Astrocyte (in vitro differentiated cells and primary cell): Measurements from ENCODE around the gene AGBL4. TPM values are rescaled to one million over a fixed set of nuclear protein-coding genes. Genes with fewer than 3 reads are reported as not detected.

Experiments used
- DNase-seq: peaks from one replicate; pipeline ENCODE4 v3.0.0-alpha.2; 2010; ENCODE audit warnings: low read depth
- FAIRE-seq: peaks from 2 replicates; lab custom pipeline; 2011; peaks lifted over from hg19 to GRCh38; lab: Jason Lieb, UNC
- H2AFZ ChIP-seq: 2 replicates; pipeline ENCODE4 v1.6.0; 2012; ENCODE audit warnings: low read depth, low read length, inconsistent platforms
- H3K27ac ChIP-seq: 2 replicates; pipeline ENCODE4 v1.5.1; 2011; ENCODE audit warnings: low read depth, low read length, inconsistent platforms
- H3K27me3 ChIP-seq: 2 replicates; pipeline ENCODE4 v1.6.0; 2011; ENCODE audit warnings: low read length, inconsistent platforms; ENCODE audit not compliant: insufficient read depth
- H3K36me3 ChIP-seq: 2 replicates; pipeline ENCODE4 v1.5.1; 2011; ENCODE audit warnings: low read length, inconsistent platforms; ENCODE audit not compliant: insufficient read depth
- H3K4me1 ChIP-seq: 2 replicates; pipeline ENCODE4 v1.5.1; 2011; ENCODE audit warnings: low read length, inconsistent platforms; ENCODE audit not compliant: insufficient read depth
- H3K4me2 ChIP-seq: 2 replicates; pipeline ENCODE4 v1.6.0; 2012; ENCODE audit warnings: low read length, inconsistent platforms
- H3K4me3 ChIP-seq: 2 replicates; pipeline ENCODE4 v1.5.1; 2011; ENCODE audit warnings: low read depth, mild to moderate bottlenecking, low read length, inconsistent platforms; ENCODE audit not compliant: insufficient read depth
- H3K79me2 ChIP-seq: 2 replicates; pipeline ENCODE4 v1.6.0; 2012; ENCODE audit warnings: mild to moderate bottlenecking, low read length, inconsistent platforms; ENCODE audit not compliant: insufficient read depth
- H3K9ac ChIP-seq: 2 replicates; pipeline ENCODE4 v1.6.0; 2012; ENCODE audit warnings: mild to moderate bottlenecking, low read length, inconsistent platforms
- H3K9me3 ChIP-seq: 2 replicates; pipeline ENCODE4 v1.5.1; 2012; ENCODE audit warnings: low read depth, mild to moderate bottlenecking, low read length, inconsistent platforms; ENCODE audit not compliant: insufficient read depth
- H4K20me1 ChIP-seq: 2 replicates; pipeline ENCODE4 v1.6.0; 2012; ENCODE audit warnings: low read length, inconsistent platforms; ENCODE audit not compliant: insufficient read depth
- H3K27ac Mint-ChIP-seq: one replicate; pipeline ENCODE4 v1.8.0; 2021; ENCODE audit warnings: mild to moderate bottlenecking, mixed read lengths; ENCODE audit not compliant: unreplicated experiment
- H3K27me3 Mint-ChIP-seq: one replicate; pipeline ENCODE4 v1.8.0; 2021; ENCODE audit warnings: low read depth, mixed read lengths; ENCODE audit not compliant: unreplicated experiment
- H3K36me3 Mint-ChIP-seq: one replicate; pipeline ENCODE4 v1.8.0; 2021; ENCODE audit warnings: low read depth, mixed read lengths; ENCODE audit not compliant: unreplicated experiment
- H3K4me1 Mint-ChIP-seq: one replicate; pipeline ENCODE4 v1.8.0; 2021; ENCODE audit warnings: low read depth, mixed read lengths; ENCODE audit not compliant: unreplicated experiment
- H3K4me3 Mint-ChIP-seq: one replicate; pipeline ENCODE4 v1.8.0; 2021; ENCODE audit warnings: mild to moderate bottlenecking, moderate library complexity, mixed read lengths; ENCODE audit not compliant: unreplicated experiment
- H3K9me3 Mint-ChIP-seq: one replicate; pipeline ENCODE4 v1.8.0; 2021; ENCODE audit warnings: mild to moderate bottlenecking, mixed read lengths; ENCODE audit not compliant: unreplicated experiment
- CTCF ChIP-seq: IDR thresholded peaks from 2 replicates; pipeline ENCODE4 v1.5.1; 2011; ENCODE audit warnings: low read depth, mild to moderate bottlenecking, inconsistent platforms, low read length, moderate library complexity; ENCODE audit not compliant: insufficient read depth
- EZH2 ChIP-seq: IDR thresholded peaks from 2 replicates; pipeline ENCODE4 v1.6.1; 2012; ENCODE audit warnings: mild to moderate bottlenecking, low read length, inconsistent platforms; ENCODE audit not compliant: insufficient read depth
- total RNA-seq: library from RNA; stranded (reverse); gene quantifications from 2 replicates; pipeline ENCODE4 v1.2.1, GENCODE V29; 2021

Gene AGBL4
- total RNA-seq, 1 donor from 2014 or later: not detected

DNA sequence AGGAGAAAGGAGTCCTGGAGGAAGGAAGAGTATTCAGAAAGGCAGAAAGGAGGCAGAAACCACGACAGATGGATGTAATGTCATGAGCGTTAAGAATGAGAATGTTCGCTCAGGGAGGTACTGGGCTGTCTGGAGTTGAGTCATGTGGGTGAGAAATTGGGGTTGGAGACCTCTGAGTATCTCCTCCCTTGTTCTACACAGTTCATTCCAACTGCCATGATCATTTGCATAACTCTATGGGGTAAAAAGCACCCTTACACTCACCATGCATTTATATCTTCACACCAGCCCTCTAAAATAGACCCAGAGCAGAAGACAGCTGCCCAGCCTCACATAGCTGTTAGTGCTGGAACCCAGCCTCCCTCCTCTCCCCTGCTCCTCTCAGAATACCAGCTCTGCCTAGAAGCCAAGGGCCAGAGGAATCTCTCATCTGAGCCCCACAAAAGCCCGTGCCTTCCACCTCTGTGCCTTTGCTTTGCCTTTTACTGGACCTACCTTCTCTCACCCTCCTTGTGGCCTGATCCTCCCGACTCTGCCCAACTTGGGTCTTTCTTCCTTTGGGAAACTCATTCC is 1332.2 kb downstream of the AGBL4 start:
- H3K4me1 Mint-ChIP-seq: peaks cover 15% of the 10 kb centered on the region

GRCh38 chr1:48688102-48688760 is 1335.5 kb downstream of the AGBL4 start:
- no peak overlapping the region for H3K27ac ChIP-seq
- peak; percentile 44 for TF ChIP-seq CTCF
- no peak for TF ChIP-seq EZH2
- Mint-ChIP-seq H3K27me3 (peaks cover 15% of the 10 kb centered on the region), H3K4me1 (peaks cover 12% of the 10 kb centered on the region), H3K36me3 (no peaks in the 10 kb centered on the region), H3K9me3 (no peaks in the 10 kb centered on the region), H3K4me3 (no peak overlapping the region), H3K27ac (no peak overlapping the region)
- no peak overlapping the region for H3K4me2 ChIP-seq
- peaks cover 4% of the 10 kb centered on the region for H3K4me1 ChIP-seq
- H3K9ac ChIP-seq: no peak overlapping the region
- H2AFZ ChIP-seq: no peak overlapping the region
- no peaks in the 10 kb centered on the region for H3K36me3 ChIP-seq
- FAIRE-seq (no peak), DNase-seq (no peak)
- no peaks in the 10 kb centered on the region for H4K20me1 ChIP-seq
- H3K79me2 ChIP-seq: no peaks in the 10 kb centered on the region
- H3K9me3 ChIP-seq: no peaks in the 10 kb centered on the region
- H3K4me3 ChIP-seq: no peak overlapping the region
- H3K27me3 ChIP-seq: peaks cover 3% of the 10 kb centered on the region

More for the DNA sequence above, 1332.2 kb downstream of the AGBL4 start:
- Histone ChIP-seq H3K4me2 (no peak overlapping the region), H3K36me3 (no peaks in the 10 kb centered on the region), H4K20me1 (no peaks in the 10 kb centered on the region), H3K27me3 (peaks cover 4% of the 10 kb centered on the region), H3K27ac (no peak overlapping the region), H3K79me2 (no peaks in the 10 kb centered on the region), H2AFZ (no peak overlapping the region), H3K9ac (no peak overlapping the region), H3K9me3 (no peaks in the 10 kb centered on the region), H3K4me3 (no peak overlapping the region), H3K4me1 (peaks cover 4% of the 10 kb centered on the region)
- DNase-seq (peak; percentile 31), FAIRE-seq (no peak)
- TF ChIP-seq EZH2 (no peak), CTCF (no peak)
- H3K4me3 Mint-ChIP-seq: no peak overlapping the region
- H3K27me3 Mint-ChIP-seq: peaks cover 19% of the 10 kb centered on the region
- H3K27ac Mint-ChIP-seq: no peak overlapping the region
- H3K9me3 Mint-ChIP-seq: peaks cover 2% of the 10 kb centered on the region
- H3K36me3 Mint-ChIP-seq: no peaks in the 10 kb centered on the region
